ENCODE measurements around the gene CCDC51. TPM values are rescaled to one million over a fixed set of nuclear protein-coding genes. Genes with fewer than 3 reads are reported as not detected.

CCDC51 gene
- total RNA-seq, 1 experiment from 2014 or later: 29.3 TPM

GRCh38 chr3:48478626-48479555, 39.0 kb upstream of the CCDC51 start:
- H3K9me3 ChIP-seq (ENCODE audit: control insufficient read depth in 1 of 2, insufficient read depth in 1 of 2, low read depth in 1 of 2, low read length in 2 of 2): no peaks in the 10 kb centered on the region
- intact Hi-C loops (cut with micrococcal nuclease): no loop called here
- no peak for ATAC-seq
- H3K79me2 ChIP-seq (ENCODE audit: insufficient read depth, low read length): no peaks in the 10 kb centered on the region
- H3K36me3 ChIP-seq (ENCODE audit: control insufficient read depth in 1 of 2, insufficient read depth in 2 of 2, low read length in 2 of 2): no peaks in the 10 kb centered on the region
- H3K9me2 ChIP-seq (ENCODE audit: insufficient read depth): no peaks in the 10 kb centered on the region
- H3K27me3 ChIP-seq (ENCODE audit: insufficient read depth, low read length): no peaks in the 10 kb centered on the region
- H2AFZ ChIP-seq (ENCODE audit: low read depth, low read length, poor library complexity, severe bottlenecking): no peak overlapping the region
- TF ChIP-seq RAD21 (IDR thresholded peaks at IDR 0.05; ENCODE audit: low read depth): no peak
- TF ChIP-seq, protein P1, sequence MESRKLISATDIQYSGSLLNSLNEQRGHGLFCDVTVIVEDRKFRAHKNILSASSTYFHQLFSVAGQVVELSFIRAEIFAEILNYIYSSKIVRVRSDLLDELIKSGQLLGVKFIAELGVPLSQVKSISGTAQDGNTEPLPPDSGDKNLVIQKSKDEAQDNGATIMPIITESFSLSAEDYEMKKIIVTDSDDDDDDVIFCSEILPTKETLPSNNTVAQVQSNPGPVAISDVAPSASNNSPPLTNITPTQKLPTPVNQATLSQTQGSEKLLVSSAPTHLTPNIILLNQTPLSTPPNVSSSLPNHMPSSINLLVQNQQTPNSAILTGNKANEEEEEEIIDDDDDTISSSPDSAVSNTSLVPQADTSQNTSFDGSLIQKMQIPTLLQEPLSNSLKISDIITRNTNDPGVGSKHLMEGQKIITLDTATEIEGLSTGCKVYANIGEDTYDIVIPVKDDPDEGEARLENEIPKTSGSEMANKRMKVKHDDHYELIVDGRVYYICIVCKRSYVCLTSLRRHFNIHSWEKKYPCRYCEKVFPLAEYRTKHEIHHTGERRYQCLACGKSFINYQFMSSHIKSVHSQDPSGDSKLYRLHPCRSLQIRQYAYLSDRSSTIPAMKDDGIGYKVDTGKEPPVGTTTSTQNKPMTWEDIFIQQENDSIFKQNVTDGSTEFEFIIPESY (IDR thresholded peaks at IDR 0.05; ENCODE audit: extremely low read depth, insufficient replicate concordance, low read length): no peak
- ChIA-PET CTCF (no interaction called here), POLR2A (no interaction called here), RAD21 (ENCODE audit: low non-redundant PET in 1 of 2, low total read pairs in 2 of 2, uncharacterized antibody in 2 of 2, unreplicated experiment in 2 of 2) (no interaction called here)
- no peak overlapping the region for H3K9ac ChIP-seq (ENCODE audit: low read length)
- DNase-seq (ENCODE audit: low read depth, low spot score): no peak
- peaks cover 7 to 10% of the 10 kb centered on the region in 2 experiments; a peak in 3 of 4 replicates for H3K4me1 ChIP-seq (ENCODE audit: control insufficient read depth in 1 of 2, insufficient read depth in 2 of 2, low read length in 2 of 2)
- no peak overlapping the region for H3K4me3 ChIP-seq (replicated peaks in 1 of 2; ENCODE audit: low read depth in 1 of 2, low read length in 2 of 2)
- no peaks in the 10 kb centered on the region for H4K20me1 ChIP-seq (ENCODE audit: insufficient read depth)
- no peak overlapping the region for H3K4me2 ChIP-seq (ENCODE audit: low read length)
- BruUV-seq (replicated peaks): no TSS peak
- H3K27ac ChIP-seq (ENCODE audit: low read depth, low read length): no peak overlapping the region

GRCh38 chr3:48477959-48478520, 38.1 kb upstream of the CCDC51 start:
- Histone ChIP-seq H3K9me3 (ENCODE audit: control insufficient read depth in 1 of 2, insufficient read depth in 1 of 2, low read depth in 1 of 2, low read length in 2 of 2) (no peaks in the 10 kb centered on the region), H3K36me3 (ENCODE audit: control insufficient read depth in 1 of 2, insufficient read depth in 2 of 2, low read length in 2 of 2) (no peaks in the 10 kb centered on the region), H3K9me2 (ENCODE audit: insufficient read depth) (no peaks in the 10 kb centered on the region), H3K4me3 (replicated peaks in 1 of 2; ENCODE audit: low read depth in 1 of 2, low read length in 2 of 2) (no peak overlapping the region), H3K4me2 (ENCODE audit: low read length) (no peak overlapping the region), H4K20me1 (ENCODE audit: insufficient read depth) (no peaks in the 10 kb centered on the region), H3K4me1 (ENCODE audit: control insufficient read depth in 1 of 2, insufficient read depth in 2 of 2, low read length in 2 of 2) (peaks cover 14 to 19% of the 10 kb centered on the region in 2 experiments; a peak in 3 of 4 replicates), H3K79me2 (ENCODE audit: insufficient read depth, low read length) (no peaks in the 10 kb centered on the region), H3K27ac (ENCODE audit: low read depth, low read length) (no peak overlapping the region), H2AFZ (ENCODE audit: low read depth, low read length, poor library complexity, severe bottlenecking) (no peak overlapping the region), H3K9ac (ENCODE audit: low read length) (no peak overlapping the region), H3K27me3 (ENCODE audit: insufficient read depth, low read length) (no peaks in the 10 kb centered on the region)
- ChIA-PET RAD21 (ENCODE audit: low non-redundant PET in 1 of 2, low total read pairs in 2 of 2, uncharacterized antibody in 2 of 2, unreplicated experiment in 2 of 2) (no interaction called here), POLR2A (no interaction called here), CTCF (no interaction called here)
- intact Hi-C loops (cut with micrococcal nuclease): no loop called here
- DNase-seq (ENCODE audit: low read depth, low spot score) (no peak), ATAC-seq (no peak)
- no TSS peak for BruUV-seq (replicated peaks)
- TF ChIP-seq SP1 (IDR thresholded peaks at IDR 0.05; ENCODE audit: low read depth): no peak
- TF ChIP-seq TCF7L2 (IDR thresholded peaks at IDR 0.05; ENCODE audit: borderline replicate concordance, extremely low read depth, insufficient read depth, insufficient read length): no peak
- TF ChIP-seq, protein P2, sequence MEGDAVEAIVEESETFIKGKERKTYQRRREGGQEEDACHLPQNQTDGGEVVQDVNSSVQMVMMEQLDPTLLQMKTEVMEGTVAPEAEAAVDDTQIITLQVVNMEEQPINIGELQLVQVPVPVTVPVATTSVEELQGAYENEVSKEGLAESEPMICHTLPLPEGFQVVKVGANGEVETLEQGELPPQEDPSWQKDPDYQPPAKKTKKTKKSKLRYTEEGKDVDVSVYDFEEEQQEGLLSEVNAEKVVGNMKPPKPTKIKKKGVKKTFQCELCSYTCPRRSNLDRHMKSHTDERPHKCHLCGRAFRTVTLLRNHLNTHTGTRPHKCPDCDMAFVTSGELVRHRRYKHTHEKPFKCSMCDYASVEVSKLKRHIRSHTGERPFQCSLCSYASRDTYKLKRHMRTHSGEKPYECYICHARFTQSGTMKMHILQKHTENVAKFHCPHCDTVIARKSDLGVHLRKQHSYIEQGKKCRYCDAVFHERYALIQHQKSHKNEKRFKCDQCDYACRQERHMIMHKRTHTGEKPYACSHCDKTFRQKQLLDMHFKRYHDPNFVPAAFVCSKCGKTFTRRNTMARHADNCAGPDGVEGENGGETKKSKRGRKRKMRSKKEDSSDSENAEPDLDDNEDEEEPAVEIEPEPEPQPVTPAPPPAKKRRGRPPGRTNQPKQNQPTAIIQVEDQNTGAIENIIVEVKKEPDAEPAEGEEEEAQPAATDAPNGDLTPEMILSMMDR (IDR thresholded peaks at IDR 0.05 in 2 of 3, conservative IDR thresholded peaks at IDR 0.05 in 1 of 3; ENCODE audit: borderline replicate concordance in 1 of 3, insufficient read depth in 1 of 3, low read depth in 2 of 3, low read length in 2 of 3): no peak
- no peak for TF ChIP-seq EGR1 (IDR thresholded peaks at IDR 0.05; ENCODE audit: low read depth)
- no peak for TF ChIP-seq SIN3A (IDR thresholded peaks at IDR 0.05; ENCODE audit: low read depth)
- TF ChIP-seq YY1 (IDR thresholded peaks at IDR 0.05; ENCODE audit: extremely low read depth, insufficient replicate concordance, low read depth, low read length): no peak
- TF ChIP-seq, protein P3, sequence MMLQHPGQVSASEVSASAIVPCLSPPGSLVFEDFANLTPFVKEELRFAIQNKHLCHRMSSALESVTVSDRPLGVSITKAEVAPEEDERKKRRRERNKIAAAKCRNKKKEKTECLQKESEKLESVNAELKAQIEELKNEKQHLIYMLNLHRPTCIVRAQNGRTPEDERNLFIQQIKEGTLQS (IDR thresholded peaks at IDR 0.05): no peak
- TF ChIP-seq, protein P1 (IDR thresholded peaks at IDR 0.05; ENCODE audit: extremely low read depth, insufficient replicate concordance, low read length): no peak
- no peak for TF ChIP-seq ZNF274 (IDR thresholded peaks at IDR 0.05; ENCODE audit: low read depth, low read length)
- TF ChIP-seq RAD21 (IDR thresholded peaks at IDR 0.05; ENCODE audit: low read depth): no peak
